ENCODE results near the gene C2CD2.

- TF ChIP-seq POLR2AphosphoS5 (IDR thresholded peaks at IDR 0.05): no peak
- no peak for TF ChIP-seq POLR2A (IDR thresholded peaks at IDR 0.05; ENCODE audit: low read depth)
- no peak for TF ChIP-seq CTCF (IDR thresholded peaks at IDR 0.05)
Measured at GRCh38 chr21:41948078-41948895, 5.5 kb downstream of the C2CD2 start.

Data from esophagus muscularis mucosa (tissue), 3 donors.